H1 (cell line): ENCODE measurements around the gene PCIF1. TPM values are rescaled to one million over a fixed set of nuclear protein-coding genes. Genes with fewer than 3 reads are reported as not detected.

Experiments
- polyA plus RNA-seq, 7 experiments: library from polyadenylated mRNA; depleted of rRNA in 3 of 7; stranded (reverse) in 5 of 7; unstranded in 2 of 7; fragments of >200 nt in 5 of 7; fragments of 200-250 nt in 2 of 7; gene quantifications; 1 replicate in 5 of 7; 2 replicates in 1 of 7; 4 replicates in 1 of 7; pipeline versions ENCODE4 v1.2.1 to v1.2.3, GENCODE V29; 2011 to 2013; ENCODE audit warnings: missing spikeins in 2 of 7, mixed read lengths in 2 of 7
- total RNA-seq: library from RNA; stranded (reverse); fragmentation: NEBNext Ultra II Directional; extraction: Animal tissue kit (Norgen Biotek cat#: 25700); gene quantifications from 2 replicates; pipeline ENCODE4 v1.2.1, GENCODE V29; 2021
- TF ChIP-seq, protein P1 (sequence below): IDR thresholded peaks from 2 replicates; pipeline ENCODE4 v1.6.1; 2012; ENCODE audit warnings: inconsistent platforms

Gene PCIF1
- total and polyA plus RNA-seq, 2 of the 8 experiments (the other 6 are each of a cell fraction or from before 2014, with no cell fraction given), result 30.3 to 30.6 TPM

DNA sequence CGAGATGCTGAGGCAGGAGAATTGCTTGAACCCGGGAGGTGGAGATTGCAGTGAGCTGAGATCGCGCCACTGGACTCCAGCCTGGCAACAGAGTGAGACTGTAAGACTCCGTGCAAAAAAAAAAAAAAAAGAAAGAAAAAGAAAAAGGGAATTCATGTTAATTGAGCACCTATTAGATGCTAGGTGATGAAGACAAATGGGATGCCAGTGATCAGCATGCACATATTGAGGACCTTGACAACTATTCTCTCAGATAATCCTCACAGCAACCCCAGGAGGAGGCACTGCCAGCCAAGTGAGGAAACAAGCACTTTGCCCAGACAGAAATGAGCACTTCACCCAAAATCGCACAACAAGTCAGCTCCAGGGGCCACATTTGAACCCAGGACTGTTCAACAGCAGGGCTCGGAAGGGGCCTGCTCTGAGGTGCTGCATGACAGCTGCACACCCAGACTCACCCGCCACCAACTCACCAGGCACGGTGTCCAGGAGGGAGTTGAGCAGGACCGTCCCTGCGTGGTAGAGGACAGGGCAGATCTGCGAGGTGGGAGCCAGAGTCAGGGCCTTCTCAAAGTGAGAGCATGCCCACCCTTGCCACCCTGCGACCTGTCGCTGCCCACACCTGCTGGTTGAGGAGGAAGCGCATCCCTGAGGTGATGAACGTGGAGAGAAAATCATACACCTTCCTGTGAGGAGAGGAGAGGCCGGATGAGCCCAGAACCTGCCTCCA is 27.1 kb upstream of the PCIF1 start (continued):
- TF ChIP-seq, protein P1, sequence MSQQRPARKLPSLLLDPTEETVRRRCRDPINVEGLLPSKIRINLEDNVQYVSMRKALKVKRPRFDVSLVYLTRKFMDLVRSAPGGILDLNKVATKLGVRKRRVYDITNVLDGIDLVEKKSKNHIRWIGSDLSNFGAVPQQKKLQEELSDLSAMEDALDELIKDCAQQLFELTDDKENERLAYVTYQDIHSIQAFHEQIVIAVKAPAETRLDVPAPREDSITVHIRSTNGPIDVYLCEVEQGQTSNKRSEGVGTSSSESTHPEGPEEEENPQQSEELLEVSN, result no peak
- TF ChIP-seq, all 59 proteins: peak for 2
